Measurements from ENCODE around the gene WDR82. TPM values are rescaled to one million over a fixed set of nuclear protein-coding genes. Genes with fewer than 3 reads are reported as not detected.

WDR82 gene, protein sequence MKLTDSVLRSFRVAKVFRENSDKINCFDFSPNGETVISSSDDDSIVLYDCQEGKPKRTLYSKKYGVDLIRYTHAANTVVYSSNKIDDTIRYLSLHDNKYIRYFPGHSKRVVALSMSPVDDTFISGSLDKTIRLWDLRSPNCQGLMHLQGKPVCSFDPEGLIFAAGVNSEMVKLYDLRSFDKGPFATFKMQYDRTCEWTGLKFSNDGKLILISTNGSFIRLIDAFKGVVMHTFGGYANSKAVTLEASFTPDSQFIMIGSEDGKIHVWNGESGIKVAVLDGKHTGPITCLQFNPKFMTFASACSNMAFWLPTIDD
- total RNA-seq: 54.2 and 58.3 TPM in 2 replicates

GRCh38 chr3:52278510-52279069 lies at the start of gene WDR82:
TSS of gene WDR82 (minus strand) at chr3:52278649. CDS start at chr3:52278361, 288 bp downstream.
- Histone ChIP-seq H3K36me3 (ENCODE audit: insufficient read depth, low read length) (no peaks in the 10 kb centered on the region), H3K4me2 (ENCODE audit: insufficient read depth, low read length) (peak within 1 kb of the TSS; percentile 92), H3K4me3 (ENCODE audit: insufficient read depth, low read length) (peak within 1 kb of the TSS; percentile 93), H3K79me2 (ENCODE audit: insufficient read depth, low read length) (peaks cover 46% of the 10 kb centered on the region), H3K4me1 (ENCODE audit: insufficient read depth, low read length) (peaks cover 39% of the 10 kb centered on the region), H4K20me1 (ENCODE audit: insufficient read depth, low read length) (peaks cover 34% of the 10 kb centered on the region), H3K27ac (ENCODE audit: low read depth, low read length) (peak within 1 kb of the TSS; percentile 92), H3K27me3 (ENCODE audit: insufficient read depth, low read length) (no peaks in the 10 kb centered on the region), H3K9me3 (ENCODE audit: low read depth, low read length) (no peaks in the 10 kb centered on the region), H2AFZ (ENCODE audit: low read length) (peak within 1 kb of the TSS; percentile 90)
- peak; percentile 99 for DNase-seq (ENCODE audit: insufficient read length, low spot score, missing footprints)
- peak; percentile 49 for TF ChIP-seq CTCF (IDR thresholded peaks at IDR 0.05; ENCODE audit: extremely low read depth, low read depth, low read length)

DNA sequence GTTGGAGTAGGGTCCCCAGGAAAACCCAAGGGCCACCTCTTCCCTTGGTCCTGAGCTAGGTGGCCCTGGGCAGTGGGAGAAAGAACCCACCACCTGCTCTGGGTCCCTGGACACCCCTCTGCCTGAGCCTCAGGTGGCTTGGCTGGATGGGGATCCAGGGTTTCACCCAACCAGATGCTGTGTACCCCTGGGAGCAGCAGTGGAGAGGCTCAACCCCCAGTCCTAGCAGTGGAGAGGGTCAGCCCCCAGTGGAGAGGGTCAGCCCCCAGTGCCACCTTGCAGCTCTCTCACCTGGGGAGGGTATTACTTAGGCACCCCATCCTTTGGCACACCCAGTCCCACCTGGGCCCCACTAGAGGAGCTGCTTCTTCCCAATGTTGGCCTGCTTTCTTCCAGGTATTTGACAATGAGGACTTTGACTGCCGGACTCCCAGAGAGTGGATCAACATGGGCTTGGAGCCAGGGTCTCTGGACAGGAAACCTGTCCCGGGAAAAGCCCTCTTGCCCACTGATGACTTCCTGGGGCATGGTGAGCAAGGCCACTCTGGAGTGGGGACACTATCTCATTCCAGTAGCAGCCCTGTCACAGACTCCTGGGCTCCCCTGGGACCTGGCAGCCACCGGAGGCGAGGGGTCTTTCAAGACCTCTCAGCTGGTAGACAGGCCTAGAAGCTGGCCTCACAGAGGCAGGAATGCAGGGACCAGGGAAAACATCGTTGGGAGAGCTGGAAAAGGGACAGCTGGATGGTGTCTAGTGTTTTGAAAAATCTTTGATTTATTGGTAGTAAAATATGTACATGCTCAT lies 49.2 kb upstream of the WDR82 start:
- no peak overlapping the region for H3K4me2 ChIP-seq (ENCODE audit: insufficient read depth, low read length)
- no peaks in the 10 kb centered on the region for H3K36me3 ChIP-seq (ENCODE audit: insufficient read depth, low read length)
- no peak overlapping the region for H3K27ac ChIP-seq (ENCODE audit: low read depth, low read length)
- no peaks in the 10 kb centered on the region for H3K79me2 ChIP-seq (ENCODE audit: insufficient read depth, low read length)
- no peaks in the 10 kb centered on the region for H3K4me1 ChIP-seq (ENCODE audit: insufficient read depth, low read length)
- no peaks in the 10 kb centered on the region for H3K27me3 ChIP-seq (ENCODE audit: insufficient read depth, low read length)
- TF ChIP-seq CTCF (IDR thresholded peaks at IDR 0.05; ENCODE audit: extremely low read depth, low read depth, low read length): no peak
- no peak overlapping the region for H3K4me3 ChIP-seq (ENCODE audit: insufficient read depth, low read length)
- peak; percentile 73 for DNase-seq (ENCODE audit: insufficient read length, low spot score, missing footprints)
- no peaks in the 10 kb centered on the region for H3K9me3 ChIP-seq (ENCODE audit: low read depth, low read length)
- no peaks in the 10 kb centered on the region for H4K20me1 ChIP-seq (ENCODE audit: insufficient read depth, low read length)
- H2AFZ ChIP-seq (ENCODE audit: low read length): no peak overlapping the region

- Histone ChIP-seq H3K4me2 (ENCODE audit: insufficient read depth, low read length) (no peak overlapping the region), H3K4me3 (ENCODE audit: insufficient read depth, low read length) (no peak overlapping the region), H4K20me1 (ENCODE audit: insufficient read depth, low read length) (no peaks in the 10 kb centered on the region), H3K9me3 (ENCODE audit: low read depth, low read length) (no peaks in the 10 kb centered on the region), H2AFZ (ENCODE audit: low read length) (no peak overlapping the region), H3K36me3 (ENCODE audit: insufficient read depth, low read length) (no peaks in the 10 kb centered on the region), H3K27me3 (ENCODE audit: insufficient read depth, low read length) (no peaks in the 10 kb centered on the region), H3K4me1 (ENCODE audit: insufficient read depth, low read length) (no peaks in the 10 kb centered on the region), H3K27ac (ENCODE audit: low read depth, low read length) (no peak overlapping the region), H3K79me2 (ENCODE audit: insufficient read depth, low read length) (no peaks in the 10 kb centered on the region)
- TF ChIP-seq CTCF (IDR thresholded peaks at IDR 0.05; ENCODE audit: extremely low read depth, low read depth, low read length): no peak
- peak; percentile 32 for DNase-seq (ENCODE audit: insufficient read length, low spot score, missing footprints)
Observed at GRCh38 chr3:52326976-52327375, 48.5 kb upstream of the WDR82 start.

- no peaks in the 10 kb centered on the region for H4K20me1 ChIP-seq (ENCODE audit: insufficient read depth, low read length)
- H3K36me3 ChIP-seq (ENCODE audit: insufficient read depth, low read length): no peaks in the 10 kb centered on the region
- H3K79me2 ChIP-seq (ENCODE audit: insufficient read depth, low read length): no peaks in the 10 kb centered on the region
- H3K9me3 ChIP-seq (ENCODE audit: low read depth, low read length): no peaks in the 10 kb centered on the region
- H3K4me2 ChIP-seq (ENCODE audit: insufficient read depth, low read length): no peak overlapping the region
- peak; percentile 69 for DNase-seq (ENCODE audit: insufficient read length, low spot score, missing footprints)
- TF ChIP-seq CTCF (IDR thresholded peaks at IDR 0.05; ENCODE audit: extremely low read depth, low read depth, low read length): no peak
- H2AFZ ChIP-seq (ENCODE audit: low read length): no peak overlapping the region
- H3K27ac ChIP-seq (ENCODE audit: low read depth, low read length): no peak overlapping the region
- H3K27me3 ChIP-seq (ENCODE audit: insufficient read depth, low read length): no peaks in the 10 kb centered on the region
- H3K4me1 ChIP-seq (ENCODE audit: insufficient read depth, low read length): no peaks in the 10 kb centered on the region
- H3K4me3 ChIP-seq (ENCODE audit: insufficient read depth, low read length): no peak overlapping the region
Observed at GRCh38 chr3:52325686-52326085, 47.2 kb upstream of the WDR82 start.
